GM12878 (cell line): Measurements from ENCODE around the gene CASP10.

ENCODE experiments used
- EZH2 ChIP-seq: IDR thresholded peaks from 2 replicates; pipeline ENCODE4 v1.6.1; 2012; ENCODE audit warnings: low read depth, mild to moderate bottlenecking, control low read depth, inconsistent platforms, low read length, borderline replicate concordance; ENCODE audit not compliant: control insufficient read depth
- IKZF2 ChIP-seq, 2 experiments: fragments of 450-650 bp; IDR thresholded peaks; 2 replicates each; pipeline ENCODE4 v1.6.1; 2017; ENCODE audit warnings: mild to moderate bottlenecking in 2 of 2, moderate library complexity in 2 of 2
- NRF1 ChIP-seq: conservative IDR thresholded peaks from 2 replicates; pipeline ENCODE4 v1.6.1; 2011; ENCODE audit warnings: mild to moderate bottlenecking, low read depth, low read length, improper control_type of control experiment
- PML ChIP-seq: IDR thresholded peaks from 2 replicates; pipeline ENCODE4 v1.6.1; 2012; ENCODE audit warnings: low read length, inconsistent platforms
- RAD21 ChIP-seq: IDR thresholded peaks from 2 replicates; pipeline ENCODE4 v1.6.1; 2011; ENCODE audit warnings: mild to moderate bottlenecking, low read depth, low read length, moderate library complexity; ENCODE audit not compliant: insufficient read depth
- SP1 ChIP-seq: IDR thresholded peaks from one replicate; pipeline ENCODE4 v1.6.1; 2011; ENCODE audit warnings: low read depth, low read length
- SREBF1 ChIP-seq: IDR thresholded peaks from 2 replicates; pipeline ENCODE4 v1.6.1; 2012; ENCODE audit warnings: mild to moderate bottlenecking, low read length
- TCF12 ChIP-seq: IDR thresholded peaks from 2 replicates; pipeline ENCODE4 v1.6.1; 2011; ENCODE audit warnings: low read depth, mild to moderate bottlenecking, low read length
- ZBED1 ChIP-seq: IDR thresholded peaks from 2 replicates; pipeline ENCODE4 v1.6.1; 2016; ENCODE audit warnings: borderline replicate concordance
- ZNF207 ChIP-seq: fragments of 450-650 bp; IDR thresholded peaks from 2 replicates; pipeline ENCODE4 v1.6.1; 2014; ENCODE audit warnings: antibody characterized with exemption, mild to moderate bottlenecking, borderline replicate concordance
- TF ChIP-seq, protein P1 (sequence below), 3 experiments: IDR thresholded peaks in 2 of 3; conservative IDR thresholded peaks in 1 of 3; 2 replicates each; pipeline ENCODE4 v1.5.1; 2011; ENCODE audit warnings: low read depth in 3 of 3, low read length in 3 of 3, mild to moderate bottlenecking in 3 of 3, control low read depth in 2 of 3, moderate library complexity in 2 of 3, inconsistent platforms in 1 of 3, mixed read lengths in 1 of 3; ENCODE audit not compliant: control insufficient read depth in 2 of 3, insufficient read depth in 1 of 3; ENCODE audit errors: extremely low read depth in 1 of 3
- TF ChIP-seq, protein P2 (sequence below): fragments of 450-650 bp; conservative IDR thresholded peaks from 2 replicates; pipeline ENCODE4 v1.6.1; 2017; ENCODE audit warnings: mild to moderate bottlenecking, moderate library complexity
- TF ChIP-seq, protein P3 (sequence below): IDR thresholded peaks from 2 replicates; pipeline ENCODE4 v1.6.1; 2011; ENCODE audit warnings: low read depth, low read length, improper control_type of control experiment, borderline replicate concordance
- TF ChIP-seq, protein P4 (sequence below): IDR thresholded peaks from 2 replicates; pipeline ENCODE4 v1.6.1; 2011; ENCODE audit warnings: borderline replicate concordance, low read depth, mild to moderate bottlenecking, moderate library complexity, mixed read lengths, low read length; ENCODE audit not compliant: insufficient read depth; ENCODE audit errors: extremely low read length

DNA sequence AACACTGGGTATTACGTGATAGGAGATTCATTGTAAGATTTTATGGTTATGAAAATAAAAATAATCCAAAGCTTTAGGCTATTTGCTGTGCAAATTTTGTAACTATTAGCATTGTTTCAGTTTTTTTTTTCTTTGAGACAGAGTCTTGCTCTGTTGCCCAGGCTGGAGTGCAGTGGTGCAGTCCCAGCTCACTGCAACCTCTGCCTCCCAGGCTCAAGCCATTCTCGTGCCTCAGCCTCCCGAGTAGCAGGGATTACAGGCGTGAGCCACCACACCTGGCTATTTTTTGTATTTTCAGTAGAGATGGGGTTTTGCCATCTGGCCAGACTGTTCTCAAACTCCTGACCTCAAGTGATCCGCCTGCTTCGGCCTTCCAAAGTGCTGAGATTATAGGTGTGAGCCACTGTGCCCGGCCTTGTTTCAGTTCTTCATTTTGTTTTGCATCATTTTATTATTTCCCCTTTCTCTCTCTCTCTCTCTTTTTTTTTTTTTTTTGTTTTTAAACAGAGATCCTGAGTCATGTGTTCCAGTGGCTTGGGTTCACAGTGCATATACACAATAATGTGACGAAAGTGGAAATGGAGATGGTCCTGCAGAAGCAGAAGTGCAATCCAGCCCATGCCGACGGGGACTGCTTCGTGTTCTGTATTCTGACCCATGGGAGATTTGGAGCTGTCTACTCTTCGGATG, 25.8 kb downstream of the CASP10 start:
- peak; percentile 91 to 92 for TF ChIP-seq IKZF2 (IDR thresholded peaks at IDR 0.05)
- TF ChIP-seq TCF12 = peak; percentile 28; the same call in 1 of the 2 replicates
- TF ChIP-seq, protein P1, sequence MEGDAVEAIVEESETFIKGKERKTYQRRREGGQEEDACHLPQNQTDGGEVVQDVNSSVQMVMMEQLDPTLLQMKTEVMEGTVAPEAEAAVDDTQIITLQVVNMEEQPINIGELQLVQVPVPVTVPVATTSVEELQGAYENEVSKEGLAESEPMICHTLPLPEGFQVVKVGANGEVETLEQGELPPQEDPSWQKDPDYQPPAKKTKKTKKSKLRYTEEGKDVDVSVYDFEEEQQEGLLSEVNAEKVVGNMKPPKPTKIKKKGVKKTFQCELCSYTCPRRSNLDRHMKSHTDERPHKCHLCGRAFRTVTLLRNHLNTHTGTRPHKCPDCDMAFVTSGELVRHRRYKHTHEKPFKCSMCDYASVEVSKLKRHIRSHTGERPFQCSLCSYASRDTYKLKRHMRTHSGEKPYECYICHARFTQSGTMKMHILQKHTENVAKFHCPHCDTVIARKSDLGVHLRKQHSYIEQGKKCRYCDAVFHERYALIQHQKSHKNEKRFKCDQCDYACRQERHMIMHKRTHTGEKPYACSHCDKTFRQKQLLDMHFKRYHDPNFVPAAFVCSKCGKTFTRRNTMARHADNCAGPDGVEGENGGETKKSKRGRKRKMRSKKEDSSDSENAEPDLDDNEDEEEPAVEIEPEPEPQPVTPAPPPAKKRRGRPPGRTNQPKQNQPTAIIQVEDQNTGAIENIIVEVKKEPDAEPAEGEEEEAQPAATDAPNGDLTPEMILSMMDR (IDR thresholded peaks at IDR 0.05 in 2 of 3, conservative IDR thresholded peaks at IDR 0.05 in 1 of 3; ENCODE audit: control insufficient read depth in 2 of 3, extremely low read depth in 1 of 3, insufficient read depth in 1 of 3, low read depth in 3 of 3, low read length in 3 of 3) = no peak
- TF ChIP-seq, protein P2, sequence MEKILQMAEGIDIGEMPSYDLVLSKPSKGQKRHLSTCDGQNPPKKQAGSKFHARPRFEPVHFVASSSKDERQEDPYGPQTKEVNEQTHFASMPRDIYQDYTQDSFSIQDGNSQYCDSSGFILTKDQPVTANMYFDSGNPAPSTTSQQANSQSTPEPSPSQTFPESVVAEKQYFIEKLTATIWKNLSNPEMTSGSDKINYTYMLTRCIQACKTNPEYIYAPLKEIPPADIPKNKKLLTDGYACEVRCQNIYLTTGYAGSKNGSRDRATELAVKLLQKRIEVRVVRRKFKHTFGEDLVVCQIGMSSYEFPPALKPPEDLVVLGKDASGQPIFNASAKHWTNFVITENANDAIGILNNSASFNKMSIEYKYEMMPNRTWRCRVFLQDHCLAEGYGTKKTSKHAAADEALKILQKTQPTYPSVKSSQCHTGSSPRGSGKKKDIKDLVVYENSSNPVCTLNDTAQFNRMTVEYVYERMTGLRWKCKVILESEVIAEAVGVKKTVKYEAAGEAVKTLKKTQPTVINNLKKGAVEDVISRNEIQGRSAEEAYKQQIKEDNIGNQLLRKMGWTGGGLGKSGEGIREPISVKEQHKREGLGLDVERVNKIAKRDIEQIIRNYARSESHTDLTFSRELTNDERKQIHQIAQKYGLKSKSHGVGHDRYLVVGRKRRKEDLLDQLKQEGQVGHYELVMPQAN = no peak
- no peak for TF ChIP-seq SREBF1
- no peak for TF ChIP-seq EZH2
- no peak for TF ChIP-seq NRF1
- no peak for TF ChIP-seq RAD21
- TF ChIP-seq, protein P3, sequence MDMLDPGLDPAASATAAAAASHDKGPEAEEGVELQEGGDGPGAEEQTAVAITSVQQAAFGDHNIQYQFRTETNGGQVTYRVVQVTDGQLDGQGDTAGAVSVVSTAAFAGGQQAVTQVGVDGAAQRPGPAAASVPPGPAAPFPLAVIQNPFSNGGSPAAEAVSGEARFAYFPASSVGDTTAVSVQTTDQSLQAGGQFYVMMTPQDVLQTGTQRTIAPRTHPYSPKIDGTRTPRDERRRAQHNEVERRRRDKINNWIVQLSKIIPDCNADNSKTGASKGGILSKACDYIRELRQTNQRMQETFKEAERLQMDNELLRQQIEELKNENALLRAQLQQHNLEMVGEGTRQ = no peak; the same call in 1 of the 2 replicates
- TF ChIP-seq SP1 = no peak
- no peak for TF ChIP-seq ZBED1
- TF ChIP-seq, protein P4, sequence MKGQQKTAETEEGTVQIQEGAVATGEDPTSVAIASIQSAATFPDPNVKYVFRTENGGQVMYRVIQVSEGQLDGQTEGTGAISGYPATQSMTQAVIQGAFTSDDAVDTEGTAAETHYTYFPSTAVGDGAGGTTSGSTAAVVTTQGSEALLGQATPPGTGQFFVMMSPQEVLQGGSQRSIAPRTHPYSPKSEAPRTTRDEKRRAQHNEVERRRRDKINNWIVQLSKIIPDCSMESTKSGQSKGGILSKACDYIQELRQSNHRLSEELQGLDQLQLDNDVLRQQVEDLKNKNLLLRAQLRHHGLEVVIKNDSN = no peak
- no peak for TF ChIP-seq ZNF207
- no peak for TF ChIP-seq PML
